Prostate gland (tissue), 2 donors: Measurements from ENCODE around the gene CLDN10. TPM values are rescaled to one million over a fixed set of nuclear protein-coding genes. Genes with fewer than 3 reads are reported as not detected.

Experiments used
- DNase-seq: peaks from one replicate; pipeline ENCODE4 v3.0.0-alpha.2; 2019; ENCODE audit warnings: low spot score
- H3K27ac ChIP-seq, 2 donors: fragments of 200-600 bp; sonication (generic); 2 replicates each; pipeline ENCODE4 v1.5.1; 2017 to 2019
- H3K27me3 ChIP-seq: fragments of 200-600 bp; sonication (generic); replicated peaks from 2 replicates; pipeline ENCODE4 v1.5.1; 2019; ENCODE audit not compliant: insufficient read depth
- H3K36me3 ChIP-seq, 2 donors: fragments of 200-600 bp; sonication (generic); 1 replicate in 1 of 2; 2 replicates in 1 of 2; pipeline versions ENCODE4 v1.5.1 to v1.8.1; 2017 to 2019
- H3K4me1 ChIP-seq: fragments of 200-600 bp; sonication (generic); replicated peaks from 2 replicates; pipeline ENCODE4 v1.5.1; 2019
- H3K4me3 ChIP-seq, 2 donors: fragments of 200-600 bp; sonication (generic); 2 replicates each; pipeline ENCODE4 v1.5.1; 2017 to 2019
- H3K9me3 ChIP-seq: fragments of 200-600 bp; sonication (generic); 2 replicates; pipeline ENCODE4 v1.5.1; 2017
- CTCF ChIP-seq, 4 experiments: fragments of 200-600 bp in 2 of 4; fragments of 450-650 bp in 2 of 4; sonication (generic) in 2 of 4; IDR thresholded peaks; 1 replicate in 3 of 4; 2 replicates in 1 of 4; pipeline ENCODE4 v1.5.1; 2016 to 2019; ENCODE audit warnings: antibody characterized with exemption in 4 of 4, mild to moderate bottlenecking in 2 of 4, moderate library complexity in 2 of 4
- POLR2A ChIP-seq: fragments of 450-650 bp; IDR thresholded peaks from one replicate; pipeline ENCODE4 v1.6.1; 2016; ENCODE audit warnings: antibody characterized with exemption, mild to moderate bottlenecking
- POLR2AphosphoS5 ChIP-seq: sonication (generic); formaldehyde crosslinking; IDR thresholded peaks from one replicate; pipeline ENCODE4 v1.6.1; 2017; ENCODE audit warnings: antibody characterized with exemption
- WGBS: methylation state at CpG from one replicate; pipeline ENCODE4 v1.1.5; 2018; 5-methylcytosine and 5-hydroxymethylcytosine counted together
- intact Hi-C: fragments of 100-400 bp; cut with DNase I; formaldehyde crosslinking; loops from one replicate; pipeline ENCODE4 v1.14.2; 2022
- total RNA-seq, 2 donors: library from RNA; depleted of rRNA; stranded (reverse); fragments of >200 nt; gene quantifications; one replicate each; pipeline ENCODE4 v1.1.0, GENCODE V29; 2016

The CLDN10 gene
- 1 to 10 TPM; 1.5 to 8.0 TPM for total RNA-seq

GRCh38 chr13:95552539-95553441, at the start of gene CLDN10:
Gene CLDN10 (plus strand): TSS chr13:95552720. CDS start chr13:95552754, 34 bp downstream.
- no peak for DNase-seq

GRCh38 chr13:95503662-95504061, 48.9 kb upstream of the CLDN10 start:
- Histone ChIP-seq H3K27me3 (no peaks in the 10 kb centered on the region), H3K36me3 (no peaks in the 10 kb centered on the region), H3K4me1 (no peaks in the 10 kb centered on the region), H3K4me3 (no peak overlapping the region), H3K9me3 (no peaks in the 10 kb centered on the region), H3K27ac (no peak overlapping the region)
- TF ChIP-seq CTCF (IDR thresholded peaks at IDR 0.05) = no peak
- no peak for TF ChIP-seq POLR2AphosphoS5
- TF ChIP-seq POLR2A = no peak
- intact Hi-C loops = no loop called here
- 81% methylated on average over 1 of the region's 1 CpG for WGBS
- no peak for DNase-seq

More at GRCh38 chr13:95552539-95553441, at the start of gene CLDN10:
- Histone ChIP-seq H3K4me3 (no peak within 1 kb of the TSS), H3K27ac (no peak within 1 kb of the TSS), H3K36me3 (no peaks in the 10 kb centered on the region), H3K4me1 (no peaks in the 10 kb centered on the region), H3K27me3 (peaks cover 15% of the 10 kb centered on the region), H3K9me3 (no peaks in the 10 kb centered on the region)
- 7% methylated on average over 62 of the region's 70 CpGs for WGBS
- intact Hi-C loops = no loop called here
- TF ChIP-seq POLR2AphosphoS5 (no peak), CTCF (IDR thresholded peaks at IDR 0.05) (no peak), POLR2A (no peak)

GRCh38 chr13:95505265-95505664, 47.3 kb upstream of the CLDN10 start:
- Histone ChIP-seq H3K9me3 (no peaks in the 10 kb centered on the region), H3K27ac (no peak overlapping the region), H3K27me3 (no peaks in the 10 kb centered on the region), H3K4me3 (no peak overlapping the region), H3K4me1 (no peaks in the 10 kb centered on the region), H3K36me3 (no peaks in the 10 kb centered on the region)
- intact Hi-C loops = no loop called here
- WGBS = 33% methylated on average over 3 of the region's 3 CpGs
- DNase-seq = no peak
- no peak for TF ChIP-seq POLR2A
- TF ChIP-seq POLR2AphosphoS5 = no peak
- TF ChIP-seq CTCF (IDR thresholded peaks at IDR 0.05) = no peak

- no peaks in the 10 kb centered on the region for H3K36me3 ChIP-seq
- no peaks in the 10 kb centered on the region for H3K4me1 ChIP-seq
- intact Hi-C loops = no loop called here
- DNase-seq = no peak
- no peak overlapping the region for H3K27ac ChIP-seq
- no peak overlapping the region for H3K4me3 ChIP-seq
- H3K27me3 ChIP-seq = no peaks in the 10 kb centered on the region
- 79% methylated on average over 4 of the region's 4 CpGs for WGBS
- TF ChIP-seq POLR2A = no peak
- no peaks in the 10 kb centered on the region for H3K9me3 ChIP-seq
Observed at GRCh38 chr13:95505986-95506385, 46.5 kb upstream of the CLDN10 start.

GRCh38 chr13:95507991-95508390, 44.5 kb upstream of the CLDN10 start:
- H3K27ac ChIP-seq = no peak overlapping the region
- no peaks in the 10 kb centered on the region for H3K27me3 ChIP-seq
- no peak for TF ChIP-seq CTCF (IDR thresholded peaks at IDR 0.05)
- TF ChIP-seq POLR2AphosphoS5 = no peak
- TF ChIP-seq POLR2A = no peak
- intact Hi-C loops = no loop called here
- 86% methylated on average over 1 of the region's 1 CpG for WGBS
- DNase-seq = no peak
- H3K4me1 ChIP-seq = no peaks in the 10 kb centered on the region
- no peaks in the 10 kb centered on the region for H3K9me3 ChIP-seq
- H3K4me3 ChIP-seq = no peak overlapping the region
- no peaks in the 10 kb centered on the region for H3K36me3 ChIP-seq
